ENCODE data around the gene PDE4B.

- TF ChIP-seq, protein P1, sequence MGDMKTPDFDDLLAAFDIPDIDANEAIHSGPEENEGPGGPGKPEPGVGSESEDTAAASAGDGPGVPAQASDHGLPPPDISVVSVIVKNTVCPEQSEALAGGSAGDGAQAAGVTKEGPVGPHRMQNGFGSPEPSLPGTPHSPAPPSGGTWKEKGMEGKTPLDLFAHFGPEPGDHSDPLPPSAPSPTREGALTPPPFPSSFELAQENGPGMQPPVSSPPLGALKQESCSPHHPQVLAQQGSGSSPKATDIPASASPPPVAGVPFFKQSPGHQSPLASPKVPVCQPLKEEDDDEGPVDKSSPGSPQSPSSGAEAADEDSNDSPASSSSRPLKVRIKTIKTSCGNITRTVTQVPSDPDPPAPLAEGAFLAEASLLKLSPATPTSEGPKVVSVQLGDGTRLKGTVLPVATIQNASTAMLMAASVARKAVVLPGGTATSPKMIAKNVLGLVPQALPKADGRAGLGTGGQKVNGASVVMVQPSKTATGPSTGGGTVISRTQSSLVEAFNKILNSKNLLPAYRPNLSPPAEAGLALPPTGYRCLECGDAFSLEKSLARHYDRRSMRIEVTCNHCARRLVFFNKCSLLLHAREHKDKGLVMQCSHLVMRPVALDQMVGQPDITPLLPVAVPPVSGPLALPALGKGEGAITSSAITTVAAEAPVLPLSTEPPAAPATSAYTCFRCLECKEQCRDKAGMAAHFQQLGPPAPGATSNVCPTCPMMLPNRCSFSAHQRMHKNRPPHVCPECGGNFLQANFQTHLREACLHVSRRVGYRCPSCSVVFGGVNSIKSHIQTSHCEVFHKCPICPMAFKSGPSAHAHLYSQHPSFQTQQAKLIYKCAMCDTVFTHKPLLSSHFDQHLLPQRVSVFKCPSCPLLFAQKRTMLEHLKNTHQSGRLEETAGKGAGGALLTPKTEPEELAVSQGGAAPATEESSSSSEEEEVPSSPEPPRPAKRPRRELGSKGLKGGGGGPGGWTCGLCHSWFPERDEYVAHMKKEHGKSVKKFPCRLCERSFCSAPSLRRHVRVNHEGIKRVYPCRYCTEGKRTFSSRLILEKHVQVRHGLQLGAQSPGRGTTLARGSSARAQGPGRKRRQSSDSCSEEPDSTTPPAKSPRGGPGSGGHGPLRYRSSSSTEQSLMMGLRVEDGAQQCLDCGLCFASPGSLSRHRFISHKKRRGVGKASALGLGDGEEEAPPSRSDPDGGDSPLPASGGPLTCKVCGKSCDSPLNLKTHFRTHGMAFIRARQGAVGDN (CRISPR knock-in tag; IDR thresholded peaks at IDR 0.05), result no peak
- TF ChIP-seq FOXA1 (IDR thresholded peaks at IDR 0.05), result no peak
- no peak for TF ChIP-seq FOXA1 (CRISPR knock-in tag; IDR thresholded peaks at IDR 0.05)
- no peak for TF ChIP-seq SUZ12 (IDR thresholded peaks at IDR 0.05; ENCODE audit: low read depth, low read length)
- TF ChIP-seq NFYB (CRISPR knock-in tag; IDR thresholded peaks at IDR 0.05), result no peak
- no peak for TF ChIP-seq POLR2A (IDR thresholded peaks at IDR 0.05; ENCODE audit: insufficient read depth in 1 of 2, low read depth in 2 of 2, low read length in 2 of 2)
- TF ChIP-seq CCAR2 (optimal IDR thresholded peaks at IDR 0.05; ENCODE audit: low read depth, low read length), result no peak
- TF ChIP-seq HNRNPLL (IDR thresholded peaks at IDR 0.05; ENCODE audit: low read depth, low read length, poor library complexity, severe bottlenecking), result no peak
- TF ChIP-seq KDM1A (CRISPR knock-in tag; IDR thresholded peaks at IDR 0.05), result no peak
- no peak for TF ChIP-seq DMAP1 (CRISPR knock-in tag; IDR thresholded peaks at IDR 0.05)
- no peak for TF ChIP-seq U2AF2 (IDR thresholded peaks at IDR 0.05; ENCODE audit: low read depth, low read length)
Measured at GRCh38 chr1:66342707-66343106, 550.0 kb downstream of the PDE4B start.

All from HepG2 (cell line).